Activated CD4-positive, alpha-beta T cell treated with anti-CD3 and anti-CD28 coated beads, Interleukin-2, amount 50 U/mL, for 1 hour (primary cell): ENCODE measurements around the gene CENPO.

Experiments used
- DNase-seq: peaks from one replicate; pipeline ENCODE4 v3.0.0-alpha.2; 2020

The CENPO gene

GRCh38 chr2:24792874-24793760 lies at the start of gene CENPO, which contains the start of gene PTRHD1:
TSS of gene CENPO (plus strand) at chr2:24793425. CDS start at chr2:24793920, 495 bp downstream.
TSS of gene PTRHD1 (minus strand) at chr2:24793391. CDS start at chr2:24793377, 14 bp downstream.
- peak; percentile 92 for DNase-seq

- no peak for DNase-seq
Measured at GRCh38 chr2:24743924-24744323, 49.3 kb upstream of the CENPO start.

- DNase-seq = no peak
Measured at GRCh38 chr2:24744356-24744755, 48.9 kb upstream of the CENPO start.

GRCh38 chr2:24745825-24746224 lies 47.4 kb upstream of the CENPO start:
- no peak for DNase-seq

- no peak for DNase-seq
Measured at GRCh38 chr2:24747299-24747698, 45.9 kb upstream of the CENPO start.

DNA sequence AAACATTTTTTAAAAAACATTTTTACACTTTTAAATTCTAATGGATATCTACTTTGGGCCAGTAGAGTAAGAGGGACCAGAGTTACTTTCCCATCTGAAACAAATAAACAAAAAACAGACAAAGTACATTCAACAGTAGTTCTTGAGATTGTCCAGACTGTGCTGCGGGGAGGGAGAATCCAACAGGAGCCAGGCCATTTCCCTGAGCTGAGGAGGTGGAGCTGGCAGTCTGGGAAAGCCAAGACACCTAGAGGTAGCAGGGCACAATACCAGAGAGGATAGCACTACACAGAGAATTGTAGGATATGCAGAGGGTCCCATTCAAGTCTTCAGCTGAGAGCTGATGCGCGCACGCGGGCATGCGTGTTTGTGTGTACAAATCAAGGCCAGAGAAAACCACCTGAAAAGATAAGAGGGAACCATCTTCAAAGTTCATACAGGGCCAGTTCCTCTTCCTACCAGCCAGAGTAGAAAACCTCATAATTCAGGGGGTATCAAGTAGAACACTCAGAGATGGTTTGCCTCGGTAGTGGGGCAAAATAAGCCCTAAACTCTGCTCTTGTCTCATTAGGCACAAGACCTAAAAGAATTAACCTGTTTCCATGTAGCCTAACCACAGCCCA lies 44.0 kb upstream of the CENPO start:
- DNase-seq = no peak

DNA sequence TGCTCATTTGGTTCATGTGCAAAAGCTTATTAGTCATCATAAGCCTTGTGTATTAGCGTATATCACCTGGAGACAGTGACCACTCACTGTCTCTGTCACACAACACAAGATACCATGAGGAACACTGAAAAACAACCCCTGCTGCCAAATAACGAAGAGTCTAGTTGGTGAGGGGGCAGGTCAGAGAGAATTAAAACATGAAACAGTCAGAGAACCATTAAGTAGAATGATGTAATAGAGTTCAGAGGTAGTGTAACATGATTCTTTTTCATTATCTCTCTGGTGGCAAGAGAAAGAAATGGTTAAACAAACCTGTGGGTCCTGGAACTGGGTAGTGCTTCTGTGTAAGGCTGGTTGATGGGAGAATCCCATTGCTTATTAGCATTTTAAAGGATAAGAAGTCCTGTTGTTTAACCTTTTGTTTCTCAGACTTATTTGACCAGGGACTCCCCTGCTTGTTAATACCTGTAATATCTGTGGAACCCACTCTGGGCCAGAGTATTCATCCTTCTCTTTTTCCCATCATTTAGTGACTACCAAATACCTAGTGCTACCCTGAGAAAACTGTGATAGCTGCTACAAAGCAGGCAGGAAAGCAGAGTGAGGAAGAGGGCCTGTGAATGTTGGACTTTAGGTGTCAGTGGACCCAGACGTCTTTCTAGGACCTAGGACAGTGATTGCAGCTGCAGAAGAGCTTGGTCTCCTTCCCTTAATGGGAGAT lies 38.1 kb upstream of the CENPO start:
- no peak for DNase-seq

DNA sequence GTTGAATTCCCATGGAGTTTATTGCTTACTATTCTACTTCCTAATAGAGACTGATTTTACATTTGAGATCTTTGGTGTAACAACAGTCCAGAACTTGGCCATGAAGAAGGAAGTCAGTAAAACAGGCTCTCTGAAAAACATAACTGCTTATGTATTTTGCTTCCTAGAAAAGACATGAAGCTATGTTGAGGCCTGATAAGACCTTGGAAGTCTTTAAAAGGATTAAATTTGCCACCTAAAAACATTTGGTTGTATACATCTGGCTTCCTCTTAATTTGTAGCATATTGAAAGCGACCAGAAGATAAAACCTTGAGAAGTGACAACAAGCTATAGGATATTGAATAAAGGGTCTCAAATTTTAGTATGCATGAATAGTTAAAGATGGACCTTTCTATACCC lies 36.4 kb upstream of the CENPO start:
- no peak for DNase-seq

DNA sequence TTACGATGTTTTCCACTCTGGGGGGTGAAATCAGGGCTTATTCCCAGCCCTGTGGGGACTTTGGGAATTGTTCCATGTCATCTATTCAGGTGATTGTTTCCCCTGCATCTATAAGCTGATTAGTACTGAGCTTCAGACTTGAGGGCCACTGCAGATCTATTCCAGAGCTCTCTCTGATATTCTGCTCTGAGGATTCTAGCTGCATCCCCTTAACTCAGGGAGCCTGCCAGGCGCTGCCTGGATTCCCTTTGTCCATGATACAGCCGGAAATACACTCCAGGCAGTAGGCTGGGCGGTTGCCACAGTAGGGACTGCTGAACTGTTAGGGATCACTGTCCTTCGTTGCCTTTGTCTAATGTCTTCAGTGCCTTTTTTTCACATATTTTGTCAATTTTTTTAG lies 31.4 kb upstream of the CENPO start:
- DNase-seq = no peak

DNA sequence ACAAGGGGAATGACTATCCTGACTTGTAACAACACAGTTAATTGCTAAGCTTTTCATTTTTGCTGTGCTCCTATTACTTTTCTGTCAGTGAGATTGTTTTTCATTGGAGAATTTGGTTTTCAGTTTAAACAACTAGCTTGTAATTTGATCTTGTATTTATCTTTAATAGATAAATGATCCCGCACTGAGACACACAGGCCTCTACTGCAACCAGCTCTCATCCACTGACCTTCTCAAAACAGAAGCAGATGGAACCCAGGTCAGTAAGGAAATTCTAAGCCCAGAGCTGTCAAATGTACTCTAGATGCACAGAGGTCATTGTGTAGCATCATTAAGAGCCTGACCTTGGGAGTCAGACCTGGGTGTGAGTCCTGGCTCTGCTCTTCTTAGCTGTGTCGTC lies 30.7 kb upstream of the CENPO start:
- DNase-seq = no peak

- no peak for DNase-seq
Measured at GRCh38 chr2:24763843-24764242, 29.4 kb upstream of the CENPO start.

DNA sequence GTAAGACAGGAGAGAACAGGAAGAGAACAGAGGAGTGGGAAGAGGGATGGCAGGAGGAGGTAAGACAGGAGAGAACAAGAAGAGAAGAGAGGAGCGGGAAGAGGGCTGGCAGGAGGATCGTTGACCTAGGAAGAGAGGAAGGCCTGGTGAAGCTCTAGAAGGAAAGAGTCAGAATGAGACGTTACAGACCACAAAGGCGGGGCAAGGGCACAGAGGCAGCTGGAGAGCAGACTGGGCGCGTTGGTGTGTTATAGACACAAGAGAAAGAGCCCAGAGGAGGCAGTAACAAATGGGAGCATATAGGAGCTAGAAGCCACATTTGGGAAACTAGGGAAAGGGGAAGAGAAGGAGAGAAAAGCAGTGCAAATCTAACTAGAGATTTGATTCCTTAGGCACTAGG lies 26.6 kb upstream of the CENPO start:
- no peak for DNase-seq

GRCh38 chr2:24768013-24768412 lies 25.2 kb upstream of the CENPO start:
- no peak for DNase-seq

DNA sequence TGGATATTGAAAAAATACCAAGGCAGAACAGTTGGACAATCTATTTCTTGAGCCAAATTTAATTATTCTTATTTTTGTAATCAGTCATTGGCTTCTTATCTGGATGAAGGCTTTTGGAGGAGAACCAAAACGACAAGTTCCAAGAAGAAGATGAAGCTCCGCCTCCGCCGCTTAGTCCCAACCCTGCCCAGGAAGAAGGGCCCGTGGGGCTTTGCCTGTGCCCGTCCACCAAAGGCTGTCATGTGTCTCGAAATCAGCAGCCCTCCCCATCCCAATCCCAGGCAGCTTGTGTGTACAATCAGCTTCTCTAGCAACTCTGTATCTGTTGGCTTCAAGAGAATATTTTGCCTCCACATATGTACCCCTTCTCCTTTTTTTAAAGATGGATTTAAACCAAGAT lies 24.6 kb upstream of the CENPO start:
- no peak for DNase-seq

- no peak for DNase-seq
Measured at GRCh38 chr2:24771061-24771460, 22.2 kb upstream of the CENPO start.

- DNase-seq = no peak
Measured at GRCh38 chr2:24771764-24772586, 21.2 kb upstream of the CENPO start.

DNA sequence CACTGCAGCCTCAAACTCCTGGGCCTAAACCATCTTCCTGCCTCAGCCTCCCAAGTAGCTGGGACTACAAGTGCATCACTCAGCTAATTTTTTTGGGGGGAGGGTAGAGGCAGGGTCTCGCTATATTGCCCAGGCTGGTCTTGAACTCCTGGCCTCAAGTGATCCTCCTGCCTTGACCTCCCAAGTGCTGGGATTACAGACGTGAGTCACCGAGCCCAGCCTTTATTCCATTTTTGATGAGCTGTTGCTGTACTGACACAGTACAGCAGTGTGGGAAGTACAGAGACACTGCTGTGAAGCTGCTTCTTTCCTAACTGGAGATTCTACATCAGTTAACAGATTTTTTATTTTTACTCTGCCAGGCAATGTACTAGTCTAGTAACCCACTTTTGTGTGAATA lies 18.9 kb upstream of the CENPO start:
- no peak for DNase-seq

DNA sequence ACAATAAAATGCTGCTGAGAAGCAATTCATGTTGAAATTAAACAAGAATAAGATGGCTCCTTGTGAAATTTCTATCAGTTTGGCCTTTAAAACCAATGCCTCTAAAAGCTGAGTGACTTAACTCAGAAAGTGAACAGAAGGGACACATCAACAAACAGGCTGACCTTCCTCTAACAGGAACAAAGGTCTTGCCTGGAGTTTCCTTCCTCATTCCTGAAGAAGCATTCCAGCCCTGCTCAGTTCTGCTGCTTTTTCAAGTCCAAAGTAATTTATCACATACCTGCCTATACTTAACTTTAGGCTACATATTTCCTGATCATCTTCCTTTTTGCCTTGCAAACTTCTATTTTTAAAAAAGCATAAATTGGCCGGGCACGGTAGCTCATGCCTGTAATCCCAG lies 14.1 kb upstream of the CENPO start:
- no peak for DNase-seq

- DNase-seq = no peak
Measured at GRCh38 chr2:24783641-24784040, 9.6 kb upstream of the CENPO start.

DNA sequence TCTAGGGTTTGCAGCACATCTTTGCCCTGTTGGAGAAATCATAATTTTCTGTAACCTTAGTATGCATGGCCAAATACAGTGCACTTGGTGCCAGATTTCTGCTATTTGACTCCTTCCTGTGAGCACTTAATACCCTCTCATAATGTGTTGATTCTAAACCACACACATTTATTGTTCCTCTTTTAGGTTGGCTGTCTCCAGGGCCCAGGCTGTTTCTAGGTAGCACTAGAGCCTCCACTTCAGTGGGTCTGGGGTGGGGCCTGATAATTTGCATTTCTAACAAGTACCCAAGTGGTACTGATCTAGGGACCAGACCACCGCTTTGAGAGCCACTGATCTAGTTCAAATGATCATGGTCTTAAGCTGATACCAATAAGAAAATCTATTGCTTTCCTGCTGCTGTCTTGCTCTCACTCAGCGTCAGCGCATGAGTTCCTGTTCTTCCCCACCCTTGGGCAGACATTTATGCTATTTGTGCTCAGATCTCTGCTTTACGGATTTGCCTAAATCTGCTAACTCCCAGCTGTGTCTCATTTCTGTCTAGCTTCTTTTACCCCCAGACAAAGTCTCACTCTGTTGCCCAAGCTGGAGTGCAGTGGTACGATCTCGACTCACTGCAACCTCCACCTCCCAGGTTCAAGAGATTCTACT lies 7.4 kb upstream of the CENPO start:
- no peak for DNase-seq

DNA sequence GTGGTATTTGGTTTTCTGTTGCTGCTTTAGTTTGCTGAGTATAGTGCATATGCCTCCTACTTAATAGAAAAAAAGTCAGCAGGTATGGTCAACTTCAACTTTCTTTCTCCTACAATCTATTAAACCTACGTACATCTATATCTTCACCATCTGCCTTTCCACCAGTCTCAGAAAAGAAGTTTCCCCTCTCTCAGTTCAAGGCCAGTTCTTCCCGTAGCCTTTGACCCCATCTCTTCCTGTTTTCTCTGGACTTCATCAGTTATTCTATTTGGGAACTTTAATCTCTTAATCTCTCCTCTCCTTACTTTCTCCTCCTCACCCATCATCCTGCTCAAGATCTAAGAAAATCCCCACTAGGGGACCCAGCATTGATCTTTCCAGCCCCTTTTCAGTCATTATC lies 5.7 kb upstream of the CENPO start:
- DNase-seq = no peak

GRCh38 chr2:24788816-24789215 lies 4.4 kb upstream of the CENPO start:
- no peak for DNase-seq
